Suppressor macrophage treated with lipopolysaccharide for 4 hours (primary cell): ENCODE results near the gene RALGPS2.
A peak's percentile ranks its signal among the peaks of the same experiment; 100 is the strongest.
"Not testable (repeated sequence)": the region's sequence is repeated elsewhere in the genome, so short reads cannot be mapped to it uniquely, and the experiment has no call there.

Experiments
- DNase-seq: peaks from one replicate; pipeline ENCODE4 v3.0.0-alpha.2; 2020

Gene RALGPS2

GRCh38 chr1:178725466-178726086 is 532 bp downstream of the RALGPS2 start:
- peak; percentile 27 for DNase-seq

GRCh38 chr1:178726087-178726517 is 1.1 kb downstream of the RALGPS2 start:
- peak; percentile 75 for DNase-seq

GRCh38 chr1:178726545-178726944 is 1.5 kb downstream of the RALGPS2 start:
- DNase-seq: no peak

- DNase-seq: no peak
Measured at GRCh38 chr1:178727014-178727895, 2.2 kb downstream of the RALGPS2 start.

- DNase-seq: no peak
Measured at GRCh38 chr1:178733972-178734371, 8.9 kb downstream of the RALGPS2 start.

- DNase-seq: no peak
Measured at GRCh38 chr1:178738780-178739179, 13.7 kb downstream of the RALGPS2 start.

- DNase-seq: no peak
Measured at GRCh38 chr1:178739285-178740045, 14.4 kb downstream of the RALGPS2 start.

- DNase-seq: no peak
Measured at GRCh38 chr1:178740491-178740890, 15.4 kb downstream of the RALGPS2 start.

GRCh38 chr1:178740924-178741323 is 15.9 kb downstream of the RALGPS2 start:
- no peak for DNase-seq

GRCh38 chr1:178743801-178744200 is 18.8 kb downstream of the RALGPS2 start:
- DNase-seq: peak; percentile 15

- no peak for DNase-seq
Measured at GRCh38 chr1:178745260-178745659, 20.2 kb downstream of the RALGPS2 start.

- no peak for DNase-seq
Measured at GRCh38 chr1:178746345-178746744, 21.3 kb downstream of the RALGPS2 start.

- DNase-seq: not testable (repeated sequence)
Measured at GRCh38 chr1:178747361-178747760, 22.3 kb downstream of the RALGPS2 start.

GRCh38 chr1:178749581-178750166 is 24.6 kb downstream of the RALGPS2 start:
- no peak for DNase-seq

- DNase-seq: no peak
Measured at GRCh38 chr1:178751046-178751445, 26.0 kb downstream of the RALGPS2 start.

GRCh38 chr1:178752891-178753290 is 27.8 kb downstream of the RALGPS2 start:
- no peak for DNase-seq

GRCh38 chr1:178754655-178755256 is 29.7 kb downstream of the RALGPS2 start:
- not testable (repeated sequence) for DNase-seq

GRCh38 chr1:178768423-178768822 is 43.4 kb downstream of the RALGPS2 start:
- DNase-seq: peak; percentile 36

GRCh38 chr1:178772952-178773351 is 47.9 kb downstream of the RALGPS2 start:
- DNase-seq: no peak

- peak; percentile 55 for DNase-seq
Measured at GRCh38 chr1:178774263-178774662, 49.2 kb downstream of the RALGPS2 start.

- DNase-seq: no peak
Measured at GRCh38 chr1:178776553-178776952, 51.5 kb downstream of the RALGPS2 start.

GRCh38 chr1:178781533-178782330 is 56.7 kb downstream of the RALGPS2 start:
- DNase-seq: no peak
